HTR-8/SVneo (cell line): Measurements from ENCODE around the gene SLC4A11.
A peak's percentile ranks its signal among the peaks of the same experiment; 100 is the strongest.
"Not testable (repeated sequence)": the region's sequence is repeated elsewhere in the genome, so short reads cannot be mapped to it uniquely, and the experiment has no call there.

Experiments used
- DNase-seq: peaks from one replicate; pipeline ENCODE4 v3.0.0; 2011; ENCODE audit warnings: low spot score, mixed read lengths; ENCODE audit not compliant: insufficient read length
- FAIRE-seq: peaks from 2 replicates; lab custom pipeline; 2011; peaks lifted over from hg19 to GRCh38; lab: Jason Lieb, UNC

Gene SLC4A11

GRCh38 chr20:3208786-3209256, 30.2 kb downstream of the SLC4A11 start:
- FAIRE-seq: no peak
- DNase-seq: no peak

GRCh38 chr20:3204124-3204794, 34.7 kb downstream of the SLC4A11 start, which contains the start of gene DDRGK1:
Gene DDRGK1, minus strand, starts transcription at chr20:3204682. Its CDS starts 55 bp downstream, at chr20:3204627.
- DNase-seq (peak; percentile 95), FAIRE-seq (peak; percentile 58)

DNA sequence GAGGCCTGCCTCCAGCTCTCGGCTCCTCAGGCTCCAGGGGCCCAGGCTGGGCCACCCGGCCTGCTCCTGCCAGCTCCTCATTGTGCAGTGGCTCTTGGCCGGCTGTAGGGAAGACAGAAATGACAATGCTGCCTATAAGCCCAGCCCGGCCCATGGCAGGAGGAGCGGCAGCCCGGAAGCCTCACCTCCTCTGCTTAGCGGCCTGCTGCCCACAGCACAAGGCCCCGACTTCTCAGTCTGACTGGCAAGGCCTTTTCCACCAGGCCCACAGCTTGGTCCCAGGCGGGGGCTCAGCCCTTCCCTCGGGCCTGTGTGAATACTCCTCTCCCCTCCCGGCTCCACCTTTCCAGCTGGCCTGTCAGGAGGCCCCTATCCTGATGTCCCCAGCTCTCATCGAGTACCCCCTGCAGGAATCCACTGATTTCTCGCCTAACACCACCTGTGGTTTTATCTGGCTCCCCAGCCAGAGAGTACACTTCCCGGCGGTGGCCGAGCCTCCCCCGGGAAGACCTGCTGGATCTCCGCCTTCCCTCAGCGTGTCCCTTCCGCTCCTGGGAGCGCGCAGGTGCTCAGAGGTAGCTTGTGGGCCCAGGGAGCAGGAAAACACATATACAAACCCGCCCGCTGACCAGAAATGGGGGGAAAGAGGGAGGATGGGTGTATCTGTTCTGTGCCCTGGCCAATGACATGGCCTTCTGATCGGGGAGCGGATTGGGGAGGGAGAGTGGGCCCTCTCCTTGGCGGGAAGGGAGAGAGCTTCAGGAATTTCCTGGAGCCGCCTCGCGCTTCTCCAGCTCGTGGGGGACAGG, 35.5 kb downstream of the SLC4A11 start:
- DNase-seq (no peak), FAIRE-seq (no peak)

DNA sequence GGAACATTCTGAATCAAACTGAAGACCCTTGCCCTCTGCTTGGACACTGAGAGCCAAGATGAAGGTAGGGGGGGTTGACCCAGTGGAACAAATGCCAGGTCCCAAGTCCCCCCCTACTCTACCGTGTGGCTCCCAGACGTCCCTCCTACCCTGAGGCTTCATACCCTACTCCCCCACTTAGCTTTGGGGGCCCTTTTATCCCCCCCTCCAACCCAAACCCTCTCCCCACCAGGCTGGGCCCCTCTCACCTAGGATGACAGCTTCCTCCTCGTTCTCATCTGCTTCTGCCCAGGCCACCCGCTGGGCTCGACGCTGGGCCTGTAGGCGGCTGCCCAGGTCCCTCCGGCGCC, 36.0 kb downstream of the SLC4A11 start:
- DNase-seq: no peak
- FAIRE-seq: no peak

DNA sequence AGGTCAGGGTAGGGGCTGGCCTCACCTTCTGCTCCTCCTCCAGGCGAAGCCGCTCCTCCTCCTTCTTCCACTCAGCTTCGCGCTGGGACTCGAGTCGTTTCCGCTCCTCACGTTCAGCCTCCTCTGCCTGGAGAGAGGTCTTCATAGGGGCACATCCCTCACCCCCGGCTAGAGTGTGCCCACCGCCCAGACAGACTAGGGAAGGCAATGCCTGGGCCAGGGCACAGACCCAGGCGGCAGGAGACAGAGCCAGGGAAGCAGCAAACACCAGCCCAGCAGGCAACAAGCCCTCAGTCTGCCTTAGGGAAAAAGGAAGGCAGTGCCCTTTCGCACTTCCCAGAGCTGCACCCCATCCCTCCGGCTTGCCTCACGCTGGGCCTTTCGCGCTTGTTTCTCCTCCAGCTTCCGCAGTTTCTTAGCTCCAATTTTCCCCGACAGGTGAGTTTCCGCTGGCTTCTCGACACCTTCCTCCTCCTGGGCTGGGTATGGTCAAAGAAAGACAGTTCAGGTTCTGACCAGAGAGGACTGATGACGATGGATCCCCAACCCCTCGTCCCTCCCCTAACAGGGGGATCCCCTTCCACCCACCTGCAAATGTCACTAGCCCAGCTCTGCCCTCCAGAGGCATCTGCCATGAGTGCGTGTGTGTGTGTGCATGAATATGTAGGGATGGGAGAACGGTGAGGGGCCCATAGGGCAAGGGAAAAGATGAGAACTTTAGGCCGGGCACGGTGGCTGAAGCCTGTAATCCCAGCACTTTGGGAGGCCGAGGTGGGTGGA, 38.8 kb downstream of the SLC4A11 start:
- FAIRE-seq (no peak), DNase-seq (no peak)

DNA sequence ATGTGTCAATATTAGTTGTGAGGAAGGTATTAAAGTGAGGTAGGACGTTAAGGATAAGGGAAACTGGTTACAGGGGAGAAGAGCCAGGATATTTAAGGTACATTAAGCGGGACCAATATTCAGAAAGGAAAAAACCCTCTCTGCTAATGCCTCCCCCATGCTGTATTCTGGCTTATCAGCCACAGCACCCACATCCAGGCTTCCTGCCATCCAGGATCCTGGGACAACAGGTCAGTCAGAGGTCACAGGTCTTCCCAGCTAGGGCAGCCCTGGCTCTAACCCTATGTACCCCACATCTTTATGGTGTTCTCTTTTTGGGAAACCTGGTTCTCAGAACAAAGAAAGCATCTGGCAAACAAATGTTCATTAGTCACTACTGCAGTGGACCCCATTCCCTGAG, 39.8 kb downstream of the SLC4A11 start:
- DNase-seq: no peak
- no peak for FAIRE-seq

DNA sequence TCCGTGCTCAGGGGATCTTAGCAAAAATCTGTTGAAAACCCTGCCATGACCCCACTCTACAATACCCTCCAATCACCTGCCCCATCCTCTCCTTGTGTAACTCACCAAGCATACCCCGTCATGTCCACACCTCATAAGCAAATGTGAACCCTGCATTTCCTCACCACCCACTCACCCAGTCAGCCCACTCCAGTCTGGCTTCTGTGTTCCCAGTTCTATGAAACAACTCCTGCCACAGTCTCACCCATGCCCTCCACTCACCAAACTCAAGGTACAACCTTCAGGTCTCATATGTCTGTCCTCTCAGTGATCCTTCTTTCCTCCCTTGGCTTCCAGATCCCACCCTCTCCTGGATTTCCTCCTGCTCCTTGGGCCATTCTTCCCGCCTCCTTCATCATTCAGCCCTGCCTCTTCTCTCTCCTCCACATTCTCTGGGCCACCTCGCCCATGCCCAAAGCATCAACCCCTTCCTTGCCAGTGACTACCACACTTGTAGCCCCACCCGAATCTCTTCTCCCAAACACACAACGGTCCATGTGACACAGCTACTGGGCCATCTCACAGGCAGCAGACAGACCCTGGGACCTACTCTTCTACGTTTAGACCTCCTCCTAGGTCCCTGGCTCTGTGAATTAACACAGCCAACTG, 43.3 kb downstream of the SLC4A11 start:
- FAIRE-seq: no peak

GRCh38 chr20:3194617-3195280, 44.2 kb downstream of the SLC4A11 start:
- no peak for FAIRE-seq
- no peak for DNase-seq

More for the DNA sequence above, 43.3 kb downstream of the SLC4A11 start:
- DNase-seq: no peak

DNA sequence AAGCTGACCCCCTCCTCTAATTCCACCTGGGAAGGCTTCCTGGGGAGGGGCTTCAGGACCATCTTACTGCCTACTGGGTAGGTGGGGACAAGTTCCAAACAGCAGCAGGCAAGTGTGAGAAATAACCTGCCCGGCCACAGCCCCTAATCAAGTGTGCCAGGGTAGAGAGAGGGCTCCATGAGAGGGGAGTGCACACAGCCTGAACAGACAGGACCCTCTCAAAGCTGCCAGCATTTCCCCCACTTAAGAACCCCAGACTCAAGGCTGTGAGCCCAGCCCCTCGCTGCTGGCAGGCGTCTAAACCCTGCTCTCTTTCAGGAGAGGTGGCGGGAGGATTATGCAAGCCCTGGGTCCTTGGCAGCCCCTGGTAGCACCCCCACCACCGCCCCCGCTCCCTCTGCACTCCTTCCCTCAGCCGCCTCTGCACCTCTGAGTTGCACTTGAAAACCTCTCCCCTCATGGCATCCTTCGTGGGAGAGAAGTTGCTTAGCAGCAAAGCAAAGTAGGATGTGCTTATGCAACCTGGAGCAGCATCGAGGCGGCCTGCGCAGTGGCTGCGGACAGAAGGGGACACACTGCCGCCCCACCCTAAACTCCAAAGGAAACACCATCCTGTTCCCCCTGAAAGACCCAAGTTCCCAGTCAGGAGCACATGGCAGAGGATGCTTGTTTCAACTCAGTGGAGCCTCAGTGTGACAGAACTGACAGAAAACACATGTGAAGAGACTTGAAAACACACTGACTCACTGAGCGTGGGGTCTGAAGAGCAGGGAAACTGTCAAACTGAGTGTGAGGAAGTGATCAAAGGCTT, 45.0 kb downstream of the SLC4A11 start:
- FAIRE-seq: no peak
- no peak for DNase-seq

GRCh38 chr20:3192226-3193015, 46.6 kb downstream of the SLC4A11 start:
- DNase-seq: no peak
- no peak for FAIRE-seq

DNA sequence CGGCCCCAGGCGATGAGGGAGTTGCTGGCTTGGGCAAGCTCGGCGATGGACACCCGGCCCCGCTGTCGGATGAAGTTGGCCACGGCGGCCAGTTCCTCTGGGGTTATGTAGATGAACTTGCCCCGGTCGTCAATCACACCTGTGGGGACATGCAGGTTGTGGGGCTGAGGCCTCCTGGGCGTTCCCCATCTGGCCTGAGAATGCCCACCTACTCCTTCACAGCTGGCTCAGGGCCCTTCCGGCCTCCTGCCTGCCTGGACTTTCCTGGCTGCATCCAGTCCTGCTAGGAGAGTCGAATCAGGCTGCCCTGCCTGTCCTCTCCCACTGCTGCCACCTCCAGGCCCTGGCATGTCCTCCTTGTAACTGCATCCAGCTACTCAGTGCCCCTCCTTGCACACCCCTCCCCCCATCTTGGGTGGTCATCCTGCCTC, 48.3 kb downstream of the SLC4A11 start:
- no peak for DNase-seq
- no peak for FAIRE-seq

- DNase-seq (no peak), FAIRE-seq (no peak)
Observed at GRCh38 chr20:3189561-3190131, 49.3 kb downstream of the SLC4A11 start.

DNA sequence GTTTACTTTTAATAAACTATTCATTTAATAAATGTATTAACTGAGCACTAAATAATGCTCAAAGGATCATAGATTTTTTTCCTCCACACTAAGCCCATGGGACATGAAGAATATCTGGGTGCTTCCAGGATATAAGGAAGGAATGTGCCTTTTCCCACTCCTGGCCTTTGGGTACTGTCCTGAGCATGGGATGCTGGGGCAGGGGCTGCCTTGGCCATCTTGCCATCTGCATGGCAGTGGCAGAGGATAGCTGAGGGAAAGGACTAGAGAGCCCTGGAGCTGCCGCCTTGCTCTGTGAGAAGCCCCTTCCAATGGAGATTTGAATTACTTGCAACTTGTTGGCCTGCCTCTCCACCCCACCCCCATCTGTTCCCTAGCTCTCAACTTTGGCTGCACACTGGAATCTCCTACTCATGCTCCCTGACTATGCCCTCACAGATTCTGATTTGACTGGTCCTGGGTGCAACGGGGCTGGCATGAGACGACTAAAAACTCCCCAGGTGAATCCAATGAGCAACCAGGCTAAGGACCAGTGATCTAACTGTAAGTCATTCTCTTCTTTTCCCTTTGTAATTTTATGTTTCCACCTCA, 50.1 kb downstream of the SLC4A11 start:
- FAIRE-seq: no peak
- no peak for DNase-seq

DNA sequence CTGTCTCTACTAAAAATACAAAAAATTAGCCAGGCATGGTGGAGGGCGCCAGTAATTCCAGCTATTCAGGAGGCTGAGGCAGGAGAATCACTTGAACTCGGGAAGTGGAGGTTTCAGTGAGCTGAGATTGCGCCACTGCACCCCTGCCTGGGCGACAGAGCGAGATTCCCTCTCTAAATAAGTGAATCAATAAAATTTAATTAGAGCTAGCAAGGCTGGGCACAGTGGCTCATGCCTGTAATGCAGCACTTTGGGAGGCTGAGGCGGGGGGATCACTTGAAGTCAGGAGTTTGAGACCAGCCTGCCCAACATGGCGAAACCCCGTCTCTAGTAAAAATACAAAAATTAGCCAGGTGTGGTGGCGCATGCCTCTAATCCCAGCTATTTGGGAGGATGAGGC, 51.1 kb downstream of the SLC4A11 start:
- not testable (repeated sequence) for FAIRE-seq, DNase-seq

GRCh38 chr20:3183896-3184612, 54.9 kb downstream of the SLC4A11 start:
- FAIRE-seq (no peak), DNase-seq (no peak)

- not testable (repeated sequence) for FAIRE-seq, DNase-seq
Observed at GRCh38 chr20:3182429-3182828, 56.6 kb downstream of the SLC4A11 start.

DNA sequence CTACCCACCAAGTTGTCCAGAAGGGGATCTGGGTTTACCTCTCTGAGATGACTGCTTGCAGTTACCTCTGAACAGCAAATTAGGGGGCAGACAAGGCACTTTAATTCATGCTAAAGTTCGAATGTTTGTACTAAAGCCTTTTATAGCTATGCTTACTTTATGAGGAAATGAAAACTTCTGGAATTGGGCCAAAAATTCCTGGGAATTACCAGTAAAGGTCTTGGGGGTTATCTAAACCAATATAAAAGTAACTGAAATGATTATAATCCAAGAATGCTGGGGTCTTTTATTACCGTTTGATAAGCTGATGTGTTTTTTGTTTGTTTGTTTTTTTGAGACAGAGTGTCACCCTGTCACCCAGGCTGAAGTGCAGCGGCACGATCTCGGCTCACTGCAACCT, 57.7 kb downstream of the SLC4A11 start:
- FAIRE-seq: no peak
- DNase-seq: no peak
